Osteocyte (in vitro differentiated cells): Measurements from ENCODE around the gene ARHGAP10. TPM values are rescaled to one million over a fixed set of nuclear protein-coding genes. Genes with fewer than 3 reads are reported as not detected.

ENCODE experiments used
- DNase-seq: peaks from one replicate; pipeline ENCODE4 v3.0.0; 2021; ENCODE audit warnings: mixed read lengths; ENCODE audit not compliant: unreplicated experiment; ENCODE audit errors: extremely low spot score
- H3K27ac Mint-ChIP-seq: one replicate; pipeline ENCODE4 v1.8.0; 2021; ENCODE audit warnings: mild to moderate bottlenecking, mixed read lengths; ENCODE audit not compliant: unreplicated experiment
- H3K27me3 Mint-ChIP-seq: one replicate; pipeline ENCODE4 v1.8.0; 2021; ENCODE audit warnings: mixed read lengths; ENCODE audit not compliant: unreplicated experiment
- H3K36me3 Mint-ChIP-seq: one replicate; pipeline ENCODE4 v1.8.0; 2021; ENCODE audit warnings: mixed read lengths; ENCODE audit not compliant: unreplicated experiment
- H3K4me1 Mint-ChIP-seq: one replicate; pipeline ENCODE4 v1.8.0; 2021; ENCODE audit warnings: mixed read lengths; ENCODE audit not compliant: unreplicated experiment
- H3K4me3 Mint-ChIP-seq: one replicate; pipeline ENCODE4 v1.8.0; 2021; ENCODE audit warnings: mild to moderate bottlenecking, moderate library complexity, mixed read lengths; ENCODE audit not compliant: unreplicated experiment
- H3K9me3 Mint-ChIP-seq: one replicate; pipeline ENCODE4 v1.8.0; 2021; ENCODE audit warnings: mixed read lengths; ENCODE audit not compliant: unreplicated experiment
- CTCF ChIP-seq: fragments of 200-600 bp; sonication (generic); IDR thresholded peaks from 2 replicates; pipeline ENCODE4 v1.5.0; 2021; ENCODE audit warnings: antibody characterized with exemption, mild to moderate bottlenecking, moderate library complexity
- total RNA-seq: library from RNA; stranded (reverse); gene quantifications from 2 replicates; pipeline ENCODE4 v1.2.1, GENCODE V29; 2021

Gene ARHGAP10
- total RNA-seq, 1 donor from 2014 or later, result 121 TPM

- no peak for DNase-seq
- no peak overlapping the region for H3K27ac Mint-ChIP-seq
- peaks cover 76% of the 10 kb centered on the region for H3K36me3 Mint-ChIP-seq
- H3K9me3 Mint-ChIP-seq, result peaks cover 6% of the 10 kb centered on the region
- no peak overlapping the region for H3K4me3 Mint-ChIP-seq
- peaks cover 18% of the 10 kb centered on the region for H3K4me1 Mint-ChIP-seq
- no peak for TF ChIP-seq CTCF
- no peaks in the 10 kb centered on the region for H3K27me3 Mint-ChIP-seq
Measured at GRCh38 chr4:147958489-147959065, 226.7 kb downstream of the ARHGAP10 start.

GRCh38 chr4:147960971-147961370 is 229.1 kb downstream of the ARHGAP10 start:
- Mint-ChIP-seq H3K4me1 (peaks cover 18% of the 10 kb centered on the region), H3K27me3 (no peaks in the 10 kb centered on the region), H3K36me3 (peaks cover 76% of the 10 kb centered on the region), H3K4me3 (no peak overlapping the region), H3K27ac (no peak overlapping the region), H3K9me3 (no peaks in the 10 kb centered on the region)
- TF ChIP-seq CTCF, result no peak
- no peak for DNase-seq

- no peak overlapping the region for H3K27ac Mint-ChIP-seq
- TF ChIP-seq CTCF, result no peak
- peaks cover 78% of the 10 kb centered on the region for H3K36me3 Mint-ChIP-seq
- H3K9me3 Mint-ChIP-seq, result no peaks in the 10 kb centered on the region
- no peaks in the 10 kb centered on the region for H3K27me3 Mint-ChIP-seq
- DNase-seq, result no peak
- peaks cover 9% of the 10 kb centered on the region for H3K4me1 Mint-ChIP-seq
- H3K4me3 Mint-ChIP-seq, result no peak overlapping the region
Measured at GRCh38 chr4:147963839-147964238, 232.0 kb downstream of the ARHGAP10 start.

- DNase-seq, result no peak
- Mint-ChIP-seq H3K9me3 (no peaks in the 10 kb centered on the region), H3K4me1 (peaks cover 11% of the 10 kb centered on the region), H3K27me3 (no peaks in the 10 kb centered on the region), H3K4me3 (no peak overlapping the region), H3K27ac (no peak overlapping the region), H3K36me3 (peaks cover 77% of the 10 kb centered on the region)
- no peak for TF ChIP-seq CTCF
Measured at GRCh38 chr4:147964266-147964880, 232.5 kb downstream of the ARHGAP10 start.

GRCh38 chr4:147965056-147965455 is 233.2 kb downstream of the ARHGAP10 start:
- no peak for TF ChIP-seq CTCF
- no peak for DNase-seq
- no peaks in the 10 kb centered on the region for H3K9me3 Mint-ChIP-seq
- H3K27ac Mint-ChIP-seq, result peak overlapping the region; percentile 14
- peaks cover 18% of the 10 kb centered on the region for H3K4me1 Mint-ChIP-seq
- no peak overlapping the region for H3K4me3 Mint-ChIP-seq
- peaks cover 84% of the 10 kb centered on the region for H3K36me3 Mint-ChIP-seq
- no peaks in the 10 kb centered on the region for H3K27me3 Mint-ChIP-seq
